Mesenteric fat pad (tissue), 1 donor: ENCODE data around the gene KDM4D. TPM values are rescaled to one million over a fixed set of nuclear protein-coding genes. Genes with fewer than 3 reads are reported as not detected.
"Not testable (repeated sequence)": the region's sequence is repeated elsewhere in the genome, so short reads cannot be mapped to it uniquely, and the experiment has no call there.

Source experiments
- DNase-seq: peaks from one replicate; pipeline ENCODE4 v3.0.0-alpha.2; 2020; ENCODE audit warnings: low spot score
- total RNA-seq: library from RNA; stranded (reverse); fragmentation: NEBNext Ultra II Directional; extraction: Animal tissue kit (Norgen Biotek cat#: 25700); gene quantifications from one replicate; pipeline ENCODE4 v1.2.1, GENCODE V29; 2021
- donor health status: DM: yes; HTN: yes; CAD: no.

KDM4D gene
- total RNA-seq, 1 donor from 2014 or later, result 0.93 TPM

DNA sequence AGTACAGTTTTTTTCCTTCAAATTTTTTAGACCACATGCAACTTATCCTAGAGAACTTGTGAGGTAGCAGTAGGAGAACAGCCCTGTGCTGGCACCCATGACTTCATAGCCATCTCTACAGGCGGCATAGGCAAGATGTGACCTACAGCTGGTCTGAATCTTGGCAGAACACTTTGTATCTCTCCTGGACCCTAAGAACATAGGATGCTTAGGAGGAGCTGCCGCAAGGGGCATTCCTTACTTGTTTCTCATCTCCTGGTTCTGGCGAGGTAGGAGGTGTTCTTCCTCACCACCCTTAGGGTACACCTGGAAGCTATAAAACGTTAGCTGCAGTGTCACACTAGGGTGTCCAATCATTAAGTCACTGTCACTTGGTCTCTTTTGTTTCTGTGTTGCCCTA is 16.5 kb upstream of the KDM4D start:
- DNase-seq, result no peak

DNA sequence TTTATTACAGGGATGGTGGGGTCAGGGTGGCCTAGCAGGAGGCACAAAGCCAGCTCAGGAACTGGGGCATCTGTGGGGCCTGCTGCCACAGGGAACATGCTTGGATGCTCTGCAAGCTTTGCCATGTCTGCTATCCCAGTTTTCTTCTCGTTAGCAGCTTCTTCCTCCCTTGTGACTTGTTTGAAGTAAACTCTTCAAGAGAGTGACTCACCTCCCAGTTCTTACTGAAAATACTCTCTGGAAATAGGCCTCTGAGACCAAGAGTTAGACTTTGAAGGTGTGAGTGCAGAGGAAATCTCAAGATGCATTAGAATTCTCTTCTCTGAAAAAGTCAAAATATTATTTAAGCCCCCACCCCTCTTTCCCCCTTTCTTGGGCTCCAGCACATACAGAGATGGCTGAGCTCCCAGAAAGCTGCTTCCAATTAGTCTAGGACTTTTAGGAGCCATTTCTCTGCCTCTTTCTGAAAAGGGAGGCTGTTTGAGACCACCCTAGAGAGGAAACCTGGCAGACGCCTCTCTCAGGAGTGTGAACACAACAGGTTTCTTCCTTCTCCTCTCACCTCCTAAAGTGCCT is 15.3 kb upstream of the KDM4D start:
- DNase-seq, result no peak

DNA sequence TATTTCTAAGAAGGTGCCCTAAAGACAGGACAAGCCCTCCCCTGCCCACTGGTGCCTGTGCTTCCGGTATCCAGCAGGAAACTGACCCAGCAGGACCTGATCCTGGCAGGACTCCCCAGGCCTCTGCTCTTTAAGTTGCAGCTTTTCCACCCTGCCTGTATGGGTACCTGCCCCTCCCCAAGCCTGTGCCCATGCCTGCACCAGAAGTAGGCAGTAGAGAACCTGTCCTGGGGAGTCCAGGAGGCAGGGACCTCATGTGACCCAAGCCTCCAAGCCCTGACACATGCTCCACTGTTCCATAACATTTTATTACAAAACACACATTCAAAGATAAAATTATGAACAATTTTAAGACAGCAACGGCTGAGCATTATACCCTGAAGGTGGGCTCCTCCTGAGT is 14.3 kb upstream of the KDM4D start:
- no peak for DNase-seq

DNA sequence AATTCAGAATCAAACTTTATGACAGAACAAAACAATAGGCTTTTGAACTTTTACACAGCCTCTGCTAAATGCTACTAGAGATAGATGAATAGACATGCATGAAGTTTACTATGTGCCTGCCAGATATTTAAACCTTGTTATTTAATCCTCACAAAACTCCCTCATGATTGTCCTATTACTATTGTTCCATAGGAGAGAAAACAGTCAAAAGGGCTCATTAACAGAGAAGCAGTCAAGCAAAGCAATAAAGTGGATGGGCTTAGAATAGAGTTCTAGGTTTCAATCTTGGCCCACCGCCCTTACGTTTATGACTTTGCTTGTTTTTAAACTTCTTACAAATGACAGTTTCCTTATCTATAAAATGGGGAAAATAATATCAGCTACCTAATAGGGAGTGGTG is 13.0 kb upstream of the KDM4D start:
- no peak for DNase-seq

DNA sequence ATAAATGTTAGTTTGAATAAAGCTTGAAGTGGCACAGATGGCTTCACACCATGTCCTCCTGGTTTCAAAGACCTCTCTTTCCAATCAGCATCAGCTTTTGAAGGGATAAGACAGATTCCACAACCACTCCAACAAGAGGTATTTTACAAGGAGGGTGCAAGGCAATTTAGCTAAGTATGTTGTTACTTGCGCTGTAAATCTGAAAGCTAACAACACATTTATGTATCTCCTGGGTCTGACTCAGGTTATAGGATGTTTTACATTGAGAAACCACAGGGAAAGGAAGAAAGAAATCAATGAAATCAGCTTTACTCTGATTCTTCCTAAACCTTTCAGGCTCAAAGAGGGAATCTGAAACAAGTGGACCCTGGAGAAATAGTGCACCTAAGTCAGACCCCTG is 12.3 kb upstream of the KDM4D start:
- no peak for DNase-seq

DNA sequence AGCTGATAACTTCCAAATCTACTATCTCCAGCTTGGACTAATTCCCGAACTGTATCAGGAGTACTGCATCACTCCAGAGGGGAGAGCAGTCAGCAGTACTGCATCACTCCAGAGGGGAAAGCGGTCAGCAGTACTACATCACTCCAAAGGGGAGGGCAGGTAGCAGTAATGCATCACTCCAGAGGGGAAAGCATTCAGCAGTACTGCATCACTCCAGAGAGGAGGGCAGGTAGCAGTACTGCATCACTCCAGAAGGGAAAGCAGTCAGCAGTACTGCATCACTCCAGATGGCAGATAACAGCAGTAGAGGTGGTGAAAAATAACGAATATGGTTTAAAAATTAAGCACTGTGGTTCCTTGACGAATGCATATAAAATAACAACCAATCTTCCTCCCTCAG is 8.6 kb upstream of the KDM4D start:
- no peak for DNase-seq

DNA sequence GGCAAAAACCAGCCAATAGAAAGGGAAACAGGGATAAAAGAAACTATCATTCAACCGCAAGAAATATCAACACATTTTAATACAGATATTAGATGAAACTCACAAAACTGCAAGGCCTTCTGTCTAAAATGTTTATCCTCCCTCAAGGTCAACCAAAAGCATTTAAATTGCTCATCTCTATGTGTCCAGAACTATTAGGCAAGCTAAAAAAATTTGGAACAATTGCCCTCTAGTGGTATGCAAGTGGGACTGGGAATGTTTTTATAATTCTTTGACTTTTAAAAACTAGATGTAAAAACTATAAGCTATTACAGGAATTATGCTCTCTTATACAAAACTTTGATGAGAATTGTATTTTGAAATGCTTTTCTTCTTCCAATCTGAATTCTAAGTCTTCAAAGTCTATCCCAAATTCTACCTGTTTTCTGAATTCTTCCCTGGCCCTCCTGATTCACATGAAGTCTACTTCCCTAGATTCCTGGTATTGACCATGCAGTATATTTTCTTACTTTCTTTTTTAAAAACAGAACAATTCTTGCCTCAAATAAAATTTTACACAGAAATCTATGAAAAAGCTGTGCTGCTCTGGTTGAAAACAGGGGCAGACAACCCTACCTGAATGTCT is 5.1 kb upstream of the KDM4D start:
- no peak for DNase-seq

DNA sequence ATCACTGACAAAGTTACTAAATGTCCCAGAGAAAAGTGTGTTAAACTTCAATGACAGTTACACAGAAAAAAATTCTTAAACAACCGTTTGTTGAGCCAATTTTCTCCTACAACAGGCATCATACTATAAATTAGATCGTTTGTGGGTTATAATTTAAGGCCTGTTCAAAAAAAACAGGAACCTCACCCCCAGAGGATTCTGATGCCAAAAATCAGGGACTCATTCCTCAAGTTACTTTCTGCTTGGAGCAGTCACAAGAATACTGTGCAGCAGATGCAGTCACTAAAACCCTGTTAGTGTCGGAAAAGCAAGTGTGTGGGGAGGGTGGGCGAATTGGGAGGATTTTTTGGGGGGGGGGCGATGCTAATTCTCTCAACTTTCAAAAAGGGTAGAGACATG is 810 bp upstream of the KDM4D start:
- no peak for DNase-seq

DNA sequence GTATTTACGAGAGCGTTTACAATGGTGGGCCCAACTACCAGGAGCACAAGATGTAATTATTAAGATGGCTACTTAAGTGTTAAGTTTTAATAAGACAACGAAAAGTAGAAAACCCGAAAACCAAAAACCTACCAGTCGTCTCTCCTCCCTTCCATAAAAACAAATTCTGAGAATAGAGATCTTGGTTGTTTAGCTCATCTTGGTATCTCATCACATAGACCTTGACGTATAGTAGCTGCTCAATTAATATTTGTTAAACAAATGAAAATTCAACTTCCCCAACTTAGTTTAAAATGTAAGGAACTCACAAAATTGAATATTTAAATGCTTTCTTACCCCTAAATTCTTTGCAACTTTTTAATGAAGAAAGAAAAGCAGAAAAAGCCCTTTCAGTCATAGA is 669 bp downstream of the KDM4D start:
- DNase-seq, result no peak

DNA sequence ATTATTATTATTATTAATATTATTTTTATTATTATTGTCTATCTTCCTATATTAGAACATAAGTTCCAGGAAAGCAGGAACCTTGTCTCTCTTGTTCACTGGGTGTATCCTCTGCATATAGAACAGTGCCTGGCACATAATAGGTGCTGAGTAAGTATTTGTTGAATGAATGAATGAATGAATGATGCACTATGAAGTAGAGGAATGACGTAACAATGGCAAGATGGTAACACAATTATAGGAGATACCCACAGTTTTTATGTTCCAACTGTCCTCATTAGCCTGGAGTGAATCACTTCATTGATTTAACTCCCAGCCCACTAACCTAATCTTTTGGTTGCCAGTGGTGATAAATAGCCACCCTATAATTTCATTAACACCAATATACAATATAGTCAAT is 2.1 kb downstream of the KDM4D start:
- no peak for DNase-seq

DNA sequence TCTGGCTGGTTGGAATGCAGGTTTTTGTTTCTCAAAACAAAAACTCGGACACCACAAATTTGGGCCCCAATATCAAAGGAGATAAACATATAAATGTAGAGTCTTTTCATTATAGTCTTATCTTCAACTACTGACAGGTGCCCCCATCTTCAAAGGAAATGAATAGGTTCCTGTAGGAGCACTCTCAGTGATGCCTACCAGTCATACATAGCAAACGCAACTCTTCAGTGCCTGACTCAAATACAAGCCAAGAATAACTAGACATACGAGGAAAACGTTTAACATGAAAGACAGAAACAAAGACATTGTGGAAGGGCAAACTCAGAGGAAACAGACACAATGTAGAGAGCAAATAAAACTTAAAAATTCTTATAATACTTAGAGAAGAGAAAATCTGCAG is 13.9 kb downstream of the KDM4D start:
- no peak for DNase-seq

DNA sequence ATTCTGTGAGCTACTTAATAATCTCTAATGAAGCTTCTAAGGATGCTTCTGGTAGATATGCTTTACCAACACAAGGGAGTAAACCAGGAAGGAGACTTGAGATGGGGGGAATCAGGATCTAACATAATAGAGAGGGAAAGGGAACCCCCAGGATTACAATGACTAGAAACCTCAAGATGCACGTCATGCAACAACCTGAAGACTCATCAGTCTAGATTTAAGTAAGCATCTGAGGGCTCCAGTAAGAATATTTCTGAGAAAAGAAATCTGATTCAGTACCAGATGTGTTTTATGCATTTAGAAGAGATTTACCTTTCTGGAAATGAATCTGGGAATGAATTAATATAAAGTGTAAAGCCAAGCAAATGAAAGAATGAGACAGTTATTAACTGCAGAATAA is 15.2 kb downstream of the KDM4D start:
- DNase-seq, result no peak

DNA sequence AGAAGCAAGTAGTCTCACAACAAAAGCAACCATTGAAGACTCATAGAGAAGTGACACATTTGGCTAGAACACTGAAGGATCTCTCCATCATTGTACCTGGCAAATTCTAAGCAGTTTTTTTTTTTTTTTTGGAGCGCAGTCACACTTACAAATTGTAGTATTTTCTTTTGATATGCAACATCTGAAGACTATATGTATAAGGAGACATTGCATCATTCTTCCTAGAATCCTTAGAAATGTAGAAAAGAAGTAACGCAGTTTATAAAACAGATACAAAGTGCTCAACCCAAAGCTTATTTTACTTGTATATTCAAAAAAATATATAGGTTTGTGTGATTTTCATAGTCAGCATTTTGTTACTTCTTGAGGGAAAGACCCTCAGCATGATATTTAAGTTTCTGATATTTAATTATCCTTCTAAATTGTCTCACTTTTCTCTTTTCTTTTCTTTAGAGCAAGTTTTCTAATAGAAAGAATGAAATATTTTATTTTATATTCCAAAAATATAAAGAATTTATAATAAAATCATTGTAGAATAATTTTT is 20.0 kb downstream of the KDM4D start:
- no peak for DNase-seq

DNA sequence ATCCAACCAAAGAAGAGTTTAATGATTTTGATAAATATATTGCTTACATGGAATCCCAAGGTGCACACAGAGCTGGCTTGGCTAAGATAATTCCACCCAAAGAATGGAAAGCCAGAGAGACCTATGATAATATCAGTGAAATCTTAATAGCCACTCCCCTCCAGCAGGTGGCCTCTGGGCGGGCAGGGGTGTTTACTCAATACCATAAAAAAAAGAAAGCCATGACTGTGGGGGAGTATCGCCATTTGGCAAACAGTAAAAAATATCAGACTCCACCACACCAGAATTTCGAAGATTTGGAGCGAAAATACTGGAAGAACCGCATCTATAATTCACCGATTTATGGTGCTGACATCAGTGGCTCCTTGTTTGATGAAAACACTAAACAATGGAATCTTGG is 23.9 kb downstream of the KDM4D start:
- DNase-seq, result no peak

DNA sequence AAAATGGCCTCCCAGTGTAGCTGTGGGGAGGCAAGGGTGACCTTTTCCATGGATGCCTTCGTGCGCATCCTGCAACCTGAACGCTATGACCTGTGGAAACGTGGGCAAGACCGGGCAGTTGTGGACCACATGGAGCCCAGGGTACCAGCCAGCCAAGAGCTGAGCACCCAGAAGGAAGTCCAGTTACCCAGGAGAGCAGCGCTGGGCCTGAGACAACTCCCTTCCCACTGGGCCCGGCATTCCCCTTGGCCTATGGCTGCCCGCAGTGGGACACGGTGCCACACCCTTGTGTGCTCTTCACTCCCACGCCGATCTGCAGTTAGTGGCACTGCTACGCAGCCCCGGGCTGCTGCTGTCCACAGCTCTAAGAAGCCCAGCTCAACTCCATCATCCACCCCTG is 24.8 kb downstream of the KDM4D start:
- no peak for DNase-seq

DNA sequence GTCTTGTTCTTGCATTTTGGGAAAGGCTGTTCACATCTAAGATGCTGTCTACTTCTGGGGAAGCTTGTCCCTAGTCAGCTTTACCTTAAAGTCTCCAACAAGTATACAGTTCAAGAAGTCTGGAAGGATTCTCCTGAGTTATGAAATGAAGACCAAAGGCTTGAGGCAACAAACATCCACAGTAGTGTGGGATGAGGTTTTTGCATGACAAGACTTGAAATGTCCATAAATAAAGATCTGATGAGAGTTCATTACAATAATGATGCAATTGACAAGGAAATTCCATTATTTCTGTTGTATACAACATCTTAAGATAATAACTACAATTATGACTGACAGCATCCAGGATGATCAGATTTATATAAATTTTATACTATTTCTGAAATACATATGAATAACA is 30.2 kb downstream of the KDM4D start:
- DNase-seq, result no peak

DNA sequence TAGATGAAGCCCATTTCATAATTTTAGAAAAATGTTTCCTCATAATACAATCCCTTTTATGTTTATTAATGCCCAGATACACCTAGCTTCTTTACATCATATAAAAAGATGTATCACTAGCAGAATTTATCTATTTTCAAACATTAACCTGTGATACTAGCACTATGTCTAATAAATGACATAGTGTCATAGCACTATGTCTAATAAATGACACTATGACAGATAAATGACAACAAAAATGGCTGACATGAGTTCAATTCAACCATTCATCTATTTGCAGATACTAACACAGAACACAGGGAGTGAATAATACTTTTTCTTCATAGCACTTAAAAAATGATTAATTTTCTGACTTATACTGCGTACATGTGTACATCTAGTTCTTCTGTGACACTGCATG is 32.1 kb downstream of the KDM4D start:
- DNase-seq, result no peak

DNA sequence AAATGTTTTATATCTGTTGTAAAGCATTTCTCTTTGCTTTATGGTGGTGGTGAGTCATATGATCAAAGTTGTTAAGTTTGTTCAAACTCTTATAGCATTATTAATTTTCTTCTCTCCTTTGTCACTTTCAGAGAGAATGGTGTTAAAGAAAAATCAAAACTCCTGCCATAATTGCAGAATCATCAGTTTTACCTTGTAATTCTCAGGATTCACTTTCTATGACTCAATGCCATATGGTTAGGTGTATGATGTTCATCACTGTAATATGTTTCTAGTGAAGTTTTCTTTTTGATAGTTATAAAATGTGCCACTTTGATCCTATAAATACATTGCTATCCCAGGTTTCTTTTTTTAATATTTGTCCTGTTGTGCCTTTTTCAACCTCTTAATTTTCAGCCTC is 37.9 kb downstream of the KDM4D start:
- no peak for DNase-seq

DNA sequence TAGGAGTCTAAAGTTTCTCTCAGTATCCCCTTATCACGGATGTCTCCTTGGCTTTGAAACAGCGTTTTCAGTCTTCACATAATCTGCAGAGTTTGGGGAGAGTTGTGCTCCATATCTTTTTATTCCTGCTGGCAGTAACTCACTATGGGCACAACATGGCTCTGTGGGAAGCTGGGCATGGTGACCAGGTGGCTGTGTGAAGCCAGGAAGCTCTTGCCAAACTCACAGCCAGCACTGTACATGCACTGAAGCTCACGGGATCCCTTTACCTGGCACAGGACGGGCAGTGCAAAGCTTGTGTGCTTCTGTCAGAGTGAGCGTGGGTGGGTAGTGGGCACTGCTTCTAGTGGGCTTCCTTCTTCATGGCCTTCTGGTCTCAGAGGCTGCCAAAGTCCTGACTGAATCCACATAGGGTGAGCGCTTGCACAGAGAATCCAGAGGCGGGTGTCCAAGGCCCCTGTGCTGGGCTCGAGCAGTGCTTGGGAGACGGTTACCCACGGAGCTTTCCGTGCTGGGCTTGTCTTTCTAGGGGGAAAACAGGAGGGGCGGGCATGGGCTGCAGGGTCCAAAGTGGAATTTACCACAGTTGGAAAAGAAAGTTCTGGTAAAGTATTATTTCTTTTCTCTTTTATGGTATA is 40.8 kb downstream of the KDM4D start:
- no peak for DNase-seq

DNA sequence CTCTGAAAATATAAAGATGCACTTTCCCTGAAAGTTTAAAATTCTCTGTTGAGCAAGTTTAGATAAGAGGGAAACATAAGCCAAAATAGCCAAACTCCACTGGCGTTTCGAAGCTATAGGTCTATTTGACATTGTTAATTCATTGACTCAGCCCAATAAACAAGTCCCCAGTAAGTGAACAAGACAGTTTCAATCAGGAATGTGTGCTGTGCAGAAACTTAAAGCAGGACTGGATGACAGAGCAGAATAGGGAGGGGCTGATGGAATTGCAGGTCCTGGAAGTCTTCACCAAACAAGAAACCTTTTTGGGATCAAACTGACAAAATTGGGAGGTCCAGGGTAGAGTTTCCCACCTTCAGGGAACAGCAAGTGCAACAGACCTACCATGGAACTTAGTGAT is 42.6 kb downstream of the KDM4D start:
- no peak for DNase-seq

DNA sequence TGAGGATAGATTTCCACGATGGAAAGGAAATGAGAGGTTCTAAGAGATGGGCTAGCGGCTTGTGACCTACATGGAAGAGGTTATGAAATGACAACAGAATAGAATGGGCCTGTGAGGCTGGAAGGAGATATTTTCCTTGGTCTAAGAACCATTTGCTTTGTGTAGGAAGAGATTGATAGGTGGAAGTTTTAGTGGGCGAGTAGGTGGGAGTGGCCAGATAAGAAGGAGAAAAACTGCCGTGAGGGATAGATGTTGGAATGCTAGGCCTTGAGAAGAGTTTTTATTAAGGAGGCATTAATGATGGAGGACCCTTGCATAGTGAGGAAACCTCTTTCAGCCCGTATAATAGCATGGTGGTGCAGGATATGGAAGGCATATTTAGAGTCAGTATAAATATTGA is 48.0 kb downstream of the KDM4D start:
- not testable (repeated sequence) for DNase-seq

DNA sequence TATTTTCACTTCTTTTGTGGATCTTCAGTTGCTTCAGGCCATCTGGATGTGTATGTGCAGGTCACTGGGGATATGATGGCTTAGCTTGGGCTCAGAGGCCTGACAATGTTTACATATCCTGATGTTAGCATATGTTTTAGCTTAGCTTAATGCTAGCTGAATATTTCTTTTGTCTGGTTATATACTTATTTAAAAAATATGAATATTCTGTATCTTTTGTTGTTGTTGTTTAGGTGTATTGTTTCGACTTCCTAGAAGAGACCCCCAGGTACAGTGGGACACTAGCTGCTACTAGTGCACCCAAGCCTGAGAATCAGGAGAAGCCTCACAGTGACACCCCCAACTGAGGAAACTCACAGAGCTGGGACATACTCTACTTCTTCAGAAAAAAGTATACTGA is 51.4 kb downstream of the KDM4D start, which contains the start of gene KDM4E:
Gene KDM4E, plus strand, starts transcription at position 301 of the 400 bp plus-strand sequence. CDS start 300 bp downstream, outside the sequence.
- DNase-seq, result no peak

DNA sequence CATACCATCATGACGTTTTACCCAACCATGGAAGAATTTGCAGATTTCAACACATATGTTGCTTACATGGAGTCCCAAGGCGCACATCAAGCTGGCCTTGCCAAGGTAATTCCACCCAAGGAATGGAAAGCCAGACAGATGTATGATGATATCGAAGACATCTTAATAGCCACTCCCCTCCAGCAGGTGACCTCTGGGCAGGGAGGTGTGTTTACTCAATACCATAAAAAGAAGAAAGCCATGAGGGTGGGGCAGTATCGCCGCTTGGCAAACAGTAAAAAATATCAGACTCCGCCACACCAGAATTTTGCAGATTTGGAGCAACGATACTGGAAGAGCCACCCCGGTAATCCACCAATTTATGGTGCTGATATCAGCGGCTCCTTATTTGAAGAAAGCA is 52.1 kb downstream of the KDM4D start:
- DNase-seq, result not testable (repeated sequence)
